Esophagus muscularis mucosa (tissue), 4 donors: ENCODE measurements around the gene CALML6. TPM values are rescaled to one million over a fixed set of nuclear protein-coding genes. Genes with fewer than 3 reads are reported as not detected.

ENCODE experiments used
- DNase-seq: peaks from one replicate; pipeline ENCODE4 v3.0.0-alpha.2; 2017; ENCODE audit errors: extremely low spot score
- H3K27ac ChIP-seq, 4 donors: fragments of 200-600 bp; sonication (generic); replicated peaks in 1 of 4; 1 replicate in 3 of 4; 2 replicates in 1 of 4; pipeline ENCODE4 v1.5.1; 2016 to 2019; ENCODE audit warnings: mild to moderate bottlenecking in 1 of 4
- H3K27me3 ChIP-seq, 4 donors: fragments of 200-600 bp; sonication (generic); one replicate each; pipeline versions ENCODE4 v1.5.1 to v1.6.0; 2016 to 2019
- H3K36me3 ChIP-seq, 4 donors: fragments of 200-600 bp; sonication (generic); one replicate each; pipeline ENCODE4 v1.5.1; 2016 to 2019
- H3K4me1 ChIP-seq, 4 donors: fragments of 200-600 bp; sonication (generic); one replicate each; pipeline ENCODE4 v1.5.1; 2016 to 2019
- H3K4me3 ChIP-seq, 4 donors: fragments of 200-600 bp; sonication (generic); 1 replicate in 2 of 4; 2 replicates in 2 of 4; pipeline ENCODE4 v1.5.1; 2016 to 2019; ENCODE audit warnings: mild to moderate bottlenecking in 4 of 4, moderate library complexity in 1 of 4
- H3K9me3 ChIP-seq, 4 donors: fragments of 200-600 bp; sonication (generic); 1 replicate in 3 of 4; 2 replicates in 1 of 4; pipeline ENCODE4 v1.5.1; 2016 to 2019
- CTCF ChIP-seq, 3 experiments: fragments of 200-600 bp in 2 of 3; fragments of 450-650 bp in 1 of 3; sonication (generic) in 2 of 3; IDR thresholded peaks; one replicate each; pipeline ENCODE4 v1.5.1; 2017 to 2019; ENCODE audit warnings: antibody characterized with exemption in 3 of 3, mild to moderate bottlenecking in 2 of 3, moderate library complexity in 1 of 3
- EP300 ChIP-seq: sonication (generic); formaldehyde crosslinking; IDR thresholded peaks from one replicate; pipeline ENCODE4 v1.6.1; 2017; ENCODE audit warnings: antibody characterized with exemption
- POLR2A ChIP-seq: fragments of 450-650 bp; IDR thresholded peaks from one replicate; pipeline ENCODE4 v1.6.1; 2017; ENCODE audit warnings: antibody characterized with exemption, moderate library complexity, mild to moderate bottlenecking, low read depth
- POLR2AphosphoS5 ChIP-seq, 2 donors: sonication (generic); formaldehyde crosslinking; IDR thresholded peaks; one replicate each; pipeline ENCODE4 v1.6.1; 2017; ENCODE audit warnings: antibody characterized with exemption in 2 of 2
- WGBS: methylation state at CpG from one replicate; pipeline ENCODE4 v1.1.5; 2018; 5-methylcytosine and 5-hydroxymethylcytosine counted together
- intact Hi-C: fragments of 100-400 bp; cut with DNase I; formaldehyde crosslinking; loops from one replicate; pipeline ENCODE4 v1.15.1; 2023
- total RNA-seq, 4 donors: library from RNA; depleted of rRNA; stranded (reverse); fragments of >200 nt; gene quantifications; one replicate each; pipeline versions ENCODE4 v1.1.0 to v1.2.1, GENCODE V29; 2016

Gene CALML6
- total RNA-seq, 4 donors from 2014 or later, result not detected

DNA sequence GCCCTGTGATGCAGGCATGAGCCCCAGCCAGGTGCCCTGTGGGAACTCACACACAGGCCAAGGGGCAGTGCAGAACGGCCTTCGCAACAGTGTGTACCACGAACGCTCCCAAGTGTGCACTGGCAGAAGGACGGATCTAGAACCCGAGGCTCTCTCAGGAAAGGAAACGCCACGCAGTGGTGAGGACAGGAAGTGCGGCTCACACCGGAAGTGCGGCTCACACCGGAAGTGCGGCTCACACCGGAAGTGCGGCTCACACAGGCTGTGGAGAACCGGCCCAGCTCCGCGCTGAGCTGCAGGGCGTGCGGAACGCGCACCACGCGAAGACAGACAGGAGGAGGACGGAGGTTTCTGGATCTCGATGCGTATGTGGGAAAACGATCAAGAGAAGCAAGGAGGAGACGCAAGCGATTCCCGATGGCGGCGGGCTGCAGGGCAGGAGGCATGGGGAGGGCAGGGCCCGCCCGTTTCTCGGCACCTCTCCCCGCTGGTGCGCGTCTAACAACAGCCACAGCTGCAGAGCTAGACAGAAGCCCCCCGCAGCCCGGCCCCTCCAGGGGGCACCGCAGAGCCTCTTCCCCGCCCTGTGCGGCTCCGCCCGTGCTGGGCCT lies 39.9 kb downstream of the CALML6 start:
- Histone ChIP-seq H3K4me3 (no peak overlapping the region), H3K4me1 (peaks cover 0 to 6% (median 6%) of the 10 kb centered on the region in 4 donors), H3K9me3 (no peaks in the 10 kb centered on the region), H3K27ac (no peak overlapping the region), H3K27me3 (peaks cover 0 to 59% (median 9%) of the 10 kb centered on the region in 4 donors), H3K36me3 (no peaks in the 10 kb centered on the region)
- 90% methylated on average over 41 of the region's 46 CpGs for WGBS
- intact Hi-C loops, result loop anchor here (5.0 kb wide), 1 partner anchor 92 kb away; no protein-coding TSS in a partner anchor
- DNase-seq, result no peak
- TF ChIP-seq CTCF (IDR thresholded peaks at IDR 0.05) (no peak), EP300 (no peak), POLR2AphosphoS5 (IDR thresholded peaks at IDR 0.05) (no peak), POLR2A (no peak)

GRCh38 chr1:1955621-1956094 lies 40.6 kb downstream of the CALML6 start:
- no peak overlapping the region for H3K27ac ChIP-seq
- TF ChIP-seq EP300 (no peak), CTCF (IDR thresholded peaks at IDR 0.05) (no peak), POLR2AphosphoS5 (IDR thresholded peaks at IDR 0.05) (no peak), POLR2A (no peak)
- no peak for DNase-seq
- H3K36me3 ChIP-seq, result no peaks in the 10 kb centered on the region
- peaks cover 0 to 13% (median 9%) of the 10 kb centered on the region in 4 donors for H3K4me1 ChIP-seq
- WGBS, result 70% methylated on average over 8 of the region's 14 CpGs
- peaks cover 0 to 63% (median 13%) of the 10 kb centered on the region in 4 donors for H3K27me3 ChIP-seq
- no peak overlapping the region for H3K4me3 ChIP-seq
- intact Hi-C loops, result loop anchor here (5.0 kb wide), 1 partner anchor 92 kb away; no protein-coding TSS in a partner anchor
- H3K9me3 ChIP-seq, result no peaks in the 10 kb centered on the region

GRCh38 chr1:1956101-1956500 lies 41.0 kb downstream of the CALML6 start:
- 78% methylated on average over 5 of the region's 7 CpGs for WGBS
- no peak for TF ChIP-seq CTCF (IDR thresholded peaks at IDR 0.05)
- TF ChIP-seq POLR2A, result no peak
- no peak for TF ChIP-seq POLR2AphosphoS5 (IDR thresholded peaks at IDR 0.05)
- TF ChIP-seq EP300, result no peak
- Histone ChIP-seq H3K36me3 (no peaks in the 10 kb centered on the region), H3K9me3 (no peaks in the 10 kb centered on the region), H3K27me3 (peaks cover 0 to 68% (median 13%) of the 10 kb centered on the region in 4 donors), H3K27ac (no peak overlapping the region), H3K4me1 (peaks cover 0 to 15% (median 9%) of the 10 kb centered on the region in 4 donors), H3K4me3 (no peak overlapping the region)
- intact Hi-C loops, result loop anchor here (5.0 kb wide), 1 partner anchor 91 kb away; no protein-coding TSS in a partner anchor
- DNase-seq, result no peak

GRCh38 chr1:1956586-1957532 lies 41.8 kb downstream of the CALML6 start:
- H3K36me3 ChIP-seq, result no peaks in the 10 kb centered on the region
- no peaks in the 10 kb centered on the region for H3K9me3 ChIP-seq
- intact Hi-C loops, result loop anchor here (5.0 kb wide), 1 partner anchor 90 kb away; no protein-coding TSS in a partner anchor
- H3K4me1 ChIP-seq, result peaks cover 0 to 15% (median 9%) of the 10 kb centered on the region in 4 donors
- peaks cover 0 to 72% (median 13%) of the 10 kb centered on the region in 4 donors for H3K27me3 ChIP-seq
- TF ChIP-seq POLR2A (no peak), EP300 (no peak), CTCF (IDR thresholded peaks at IDR 0.05) (no peak), POLR2AphosphoS5 (IDR thresholded peaks at IDR 0.05) (no peak)
- DNase-seq, result no peak
- WGBS, result 95% methylated on average over 22 of the region's 38 CpGs
- no peak overlapping the region for H3K27ac ChIP-seq
- no peak overlapping the region for H3K4me3 ChIP-seq
